ENCODE data around the gene FGA.
A peak's percentile ranks its signal among the peaks of the same experiment; 100 is the strongest.

FGA gene

GRCh38 chr4:154590329-154591006 lies at the start of gene FGA:
TSS of gene FGA (minus strand) at chr4:154590742. CDS start at chr4:154590687, 55 bp downstream.
- DNase-seq, result no peak

GRCh38 chr4:154634058-154634457 lies 43.5 kb upstream of the FGA start:
- DNase-seq, result no peak

- DNase-seq, result no peak
These were observed 41.3 kb upstream of the FGA start for GRCh38 chr4:154631828-154632227.

GRCh38 chr4:154630324-154630723 lies 39.8 kb upstream of the FGA start:
- DNase-seq, result no peak

- DNase-seq, result peak; percentile 1
These were observed 36.4 kb upstream of the FGA start for GRCh38 chr4:154626793-154627484.

GRCh38 chr4:154625971-154626370 lies 35.4 kb upstream of the FGA start:
- DNase-seq, result no peak

- DNase-seq, result no peak
These were observed 33.5 kb upstream of the FGA start for GRCh38 chr4:154623995-154624394.

GRCh38 chr4:154623436-154623835 lies 32.9 kb upstream of the FGA start:
- no peak for DNase-seq

- no peak for DNase-seq
These were observed 32.1 kb upstream of the FGA start for GRCh38 chr4:154622598-154622997.

- DNase-seq, result no peak
These were observed 29.6 kb upstream of the FGA start for GRCh38 chr4:154620111-154620510.

GRCh38 chr4:154618708-154619315 lies 28.3 kb upstream of the FGA start:
- DNase-seq, result no peak

GRCh38 chr4:154617820-154618317 lies 27.3 kb upstream of the FGA start:
- no peak for DNase-seq

GRCh38 chr4:154616731-154617130 lies 26.2 kb upstream of the FGA start:
- DNase-seq, result no peak

GRCh38 chr4:154616287-154616686 lies 25.7 kb upstream of the FGA start:
- no peak for DNase-seq

GRCh38 chr4:154615211-154615610 lies 24.7 kb upstream of the FGA start:
- DNase-seq, result no peak

GRCh38 chr4:154614306-154614705 lies 23.8 kb upstream of the FGA start:
- no peak for DNase-seq

- DNase-seq, result no peak
These were observed 22.2 kb upstream of the FGA start, which contains the start of gene FGG for GRCh38 chr4:154612472-154613414. TSS of gene FGG (minus strand) at chr4:154612656. CDS start at chr4:154612609, 47 bp downstream.

GRCh38 chr4:154611833-154612232 lies 21.3 kb upstream of the FGA start:
- no peak for DNase-seq

GRCh38 chr4:154610582-154610981 lies 20.0 kb upstream of the FGA start:
- no peak for DNase-seq

- DNase-seq, result no peak
These were observed 19.0 kb upstream of the FGA start for GRCh38 chr4:154609532-154609931.

- DNase-seq, result no peak
These were observed 18.1 kb upstream of the FGA start for GRCh38 chr4:154608361-154609252.

Data from NCI-H524 treated with DMSO at 0.1 percent for 48 hours (cell line).